ENCODE measurements around the gene LAMTOR1. TPM values are rescaled to one million over a fixed set of nuclear protein-coding genes. Genes with fewer than 3 reads are reported as not detected.

LAMTOR1 gene
- total and polyA plus RNA-seq, 2 donors (not counting 3 experiments of a cell fraction or from before 2014, with no cell fraction given): 95.1 to 174 TPM

- intact Hi-C loops (cut with micrococcal nuclease) (no loop called here), dilution Hi-C loops (cut with MboI; ENCODE audit: extremely low pct_ligation_motif_present, low sequenced_read_pairs) (no loop called here)
- H2AFZ ChIP-seq (ENCODE audit: low read depth, low read length): no peak overlapping the region
- no peak overlapping the region for H3K4me3 ChIP-seq (replicated peaks in 1 of 3; ENCODE audit: insufficient read depth in 1 of 3, low read depth in 1 of 3, low read length in 3 of 3)
- no TSS peak for BruUV-seq (replicated peaks)
- ChIA-PET POLR2A (no interaction called here), CTCF (interaction anchor here (0.9 kb wide), 1 partner anchor 307 kb away, joined by 3 read pairs; no protein-coding TSS in a partner anchor)
- no peaks in the 10 kb centered on the region for H3K9me3 ChIP-seq (replicated peaks; ENCODE audit: control insufficient read depth, insufficient read depth, low read length)
- H3K36me3 ChIP-seq (ENCODE audit: control insufficient read depth in 2 of 2, extremely low read depth in 1 of 2, insufficient read depth in 2 of 2, low read length in 2 of 2): no peaks in the 10 kb centered on the region
- H3K27ac ChIP-seq (ENCODE audit: insufficient read depth, low read depth, low read length): no peak overlapping the region
- peaks cover 2 to 3% of the 10 kb centered on the region in 2 experiments for H3K27me3 ChIP-seq (ENCODE audit: control insufficient read depth in 2 of 2, insufficient read depth in 2 of 2, low read length in 2 of 2)
- H4K20me1 ChIP-seq (replicated peaks; ENCODE audit: control insufficient read depth, extremely low read depth, insufficient read depth, low read length): no peaks in the 10 kb centered on the region
- TF ChIP-seq JUN (IDR thresholded peaks at IDR 0.05; ENCODE audit: borderline replicate concordance, insufficient read depth, insufficient read length, low read depth) (no peak), EZH2 (IDR thresholded peaks at IDR 0.05; ENCODE audit: borderline replicate concordance, low read depth, low read length, severe bottlenecking) (no peak), MYC (IDR thresholded peaks at IDR 0.05; ENCODE audit: low read depth, low read length) (no peak), FOS (IDR thresholded peaks at IDR 0.05; ENCODE audit: borderline replicate concordance, insufficient read depth, low read length) (no peak), GATA2 (IDR thresholded peaks at IDR 0.05; ENCODE audit: insufficient read depth, insufficient read length, low read depth, low read length) (no peak), POLR2AphosphoS5 (IDR thresholded peaks at IDR 0.05; ENCODE audit: insufficient read depth, low read depth, low read length) (no peak), POLR2A (IDR thresholded peaks at IDR 0.05; ENCODE audit: low read depth, low read length) (no peak)
- TF ChIP-seq, protein P1, sequence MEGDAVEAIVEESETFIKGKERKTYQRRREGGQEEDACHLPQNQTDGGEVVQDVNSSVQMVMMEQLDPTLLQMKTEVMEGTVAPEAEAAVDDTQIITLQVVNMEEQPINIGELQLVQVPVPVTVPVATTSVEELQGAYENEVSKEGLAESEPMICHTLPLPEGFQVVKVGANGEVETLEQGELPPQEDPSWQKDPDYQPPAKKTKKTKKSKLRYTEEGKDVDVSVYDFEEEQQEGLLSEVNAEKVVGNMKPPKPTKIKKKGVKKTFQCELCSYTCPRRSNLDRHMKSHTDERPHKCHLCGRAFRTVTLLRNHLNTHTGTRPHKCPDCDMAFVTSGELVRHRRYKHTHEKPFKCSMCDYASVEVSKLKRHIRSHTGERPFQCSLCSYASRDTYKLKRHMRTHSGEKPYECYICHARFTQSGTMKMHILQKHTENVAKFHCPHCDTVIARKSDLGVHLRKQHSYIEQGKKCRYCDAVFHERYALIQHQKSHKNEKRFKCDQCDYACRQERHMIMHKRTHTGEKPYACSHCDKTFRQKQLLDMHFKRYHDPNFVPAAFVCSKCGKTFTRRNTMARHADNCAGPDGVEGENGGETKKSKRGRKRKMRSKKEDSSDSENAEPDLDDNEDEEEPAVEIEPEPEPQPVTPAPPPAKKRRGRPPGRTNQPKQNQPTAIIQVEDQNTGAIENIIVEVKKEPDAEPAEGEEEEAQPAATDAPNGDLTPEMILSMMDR (IDR thresholded peaks at IDR 0.05; ENCODE audit: extremely low read depth in 1 of 2, insufficient read depth in 1 of 2, low read depth in 1 of 2, low read length in 2 of 2): no peak
- TF ChIP-seq, protein P2, sequence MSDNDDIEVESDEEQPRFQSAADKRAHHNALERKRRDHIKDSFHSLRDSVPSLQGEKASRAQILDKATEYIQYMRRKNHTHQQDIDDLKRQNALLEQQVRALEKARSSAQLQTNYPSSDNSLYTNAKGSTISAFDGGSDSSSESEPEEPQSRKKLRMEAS (IDR thresholded peaks at IDR 0.05; ENCODE audit: insufficient read depth, insufficient read length): no peak
- H3K9ac ChIP-seq (replicated peaks; ENCODE audit: extremely low read depth, insufficient read depth, low read length): no peak overlapping the region
- no peaks in the 10 kb centered on the region for H3K4me1 ChIP-seq (ENCODE audit: control insufficient read depth, extremely low read depth, insufficient read depth, low read length)
- FAIRE-seq (no peak), DNase-seq (ENCODE audit: low read depth, low spot score) (no peak)
- no peak overlapping the region for H3K4me2 ChIP-seq (ENCODE audit: insufficient read depth, low read length)
- no peaks in the 10 kb centered on the region for H3K9me1 ChIP-seq (replicated peaks; ENCODE audit: control insufficient read depth, extremely low read depth, insufficient read depth, low read length)
- no peaks in the 10 kb centered on the region for H3K79me2 ChIP-seq (ENCODE audit: control insufficient read depth, insufficient read depth, low read length)
Observed at GRCh38 chr11:72119198-72119597, 16.1 kb upstream of the LAMTOR1 start.
